Neural progenitor cell (in vitro differentiated cells): Measurements from ENCODE around the gene LEPR. TPM values are rescaled to one million over a fixed set of nuclear protein-coding genes. Genes with fewer than 3 reads are reported as not detected.
"Not testable (repeated sequence)": the region's sequence is repeated elsewhere in the genome, so short reads cannot be mapped to it uniquely, and the experiment has no call there.

Experiments
- DNase-seq: peaks from one replicate; pipeline ENCODE4 v3.0.0-alpha.2; 2016; ENCODE audit warnings: low spot score
- H2AFZ ChIP-seq: fragments of 200-600 bp; sonication (generic); replicated peaks from 2 replicates; pipeline ENCODE4 v1.6.1; 2016; ENCODE audit warnings: antibody characterized with exemption
- H3F3A ChIP-seq: fragments of 200-600 bp; sonication (generic); 2 replicates; pipeline ENCODE4 v1.6.1; 2016; ENCODE audit warnings: antibody characterized with exemption, low read depth
- H3K27ac ChIP-seq: fragments of 200-600 bp; sonication (generic); 2 replicates; pipeline ENCODE4 v1.5.1; 2016; ENCODE audit warnings: mild to moderate bottlenecking
- H3K27me3 ChIP-seq: fragments of 200-600 bp; sonication (generic); 2 replicates; pipeline ENCODE4 v1.6.1; 2016; ENCODE audit warnings: mild to moderate bottlenecking, moderate library complexity
- H3K36me3 ChIP-seq: fragments of 200-600 bp; sonication (generic); 2 replicates; pipeline ENCODE4 v1.5.1; 2016
- H3K4me1 ChIP-seq: fragments of 200-600 bp; sonication (generic); 2 replicates; pipeline ENCODE4 v1.6.1; 2016; ENCODE audit warnings: mixed run types
- H3K4me2 ChIP-seq: fragments of 200-600 bp; sonication (generic); 2 replicates; pipeline ENCODE4 v1.6.1; 2016
- H3K4me3 ChIP-seq: fragments of 200-600 bp; sonication (generic); 2 replicates; pipeline ENCODE4 v1.5.1; 2016
- H3K79me2 ChIP-seq: fragments of 200-600 bp; sonication (generic); 2 replicates; pipeline ENCODE4 v1.6.1; 2016; ENCODE audit warnings: low read depth
- H3K9ac ChIP-seq: fragments of 200-600 bp; sonication (generic); 2 replicates; pipeline ENCODE4 v1.6.1; 2016
- H3K9me3 ChIP-seq: fragments of 200-600 bp; sonication (generic); 2 replicates; pipeline ENCODE4 v1.5.1; 2016; ENCODE audit warnings: low read depth
- H4K20me1 ChIP-seq: fragments of 200-600 bp; sonication (generic); 2 replicates; pipeline ENCODE4 v1.6.1; 2016; ENCODE audit warnings: low read depth
- H3K27ac Mint-ChIP-seq: 3 replicates; pipeline ENCODE4 v1.8.0; 2021; ENCODE audit warnings: mixed read lengths
- H3K27me3 Mint-ChIP-seq: 2 replicates; pipeline ENCODE4 v1.8.0; 2022; ENCODE audit warnings: low read depth, mild to moderate bottlenecking, inconsistent platforms, moderate library complexity, mixed read lengths; ENCODE audit not compliant: insufficient read depth
- H3K36me3 Mint-ChIP-seq: 3 replicates; pipeline ENCODE4 v1.8.0; 2021; ENCODE audit warnings: mixed read lengths
- H3K4me1 Mint-ChIP-seq: 3 replicates; pipeline ENCODE4 v1.8.0; 2021; ENCODE audit warnings: mixed read lengths
- H3K4me3 Mint-ChIP-seq: 3 replicates; pipeline ENCODE4 v1.8.0; 2021; ENCODE audit warnings: mild to moderate bottlenecking, moderate library complexity, mixed read lengths
- H3K9me3 Mint-ChIP-seq: 3 replicates; pipeline ENCODE4 v1.8.0; 2020; ENCODE audit warnings: mixed read lengths
- CTCF ChIP-seq: fragments of 200-600 bp; sonication (generic); IDR thresholded peaks from 2 replicates; pipeline ENCODE4 v1.5.1; 2017; ENCODE audit warnings: antibody characterized with exemption, mild to moderate bottlenecking
- EZH2 ChIP-seq: fragments of 200-600 bp; sonication (generic); IDR thresholded peaks from 2 replicates; pipeline ENCODE4 v1.6.1; 2017; ENCODE audit warnings: antibody characterized with exemption, mild to moderate bottlenecking, moderate library complexity
- EZH2phosphoT487 ChIP-seq: fragments of 200-600 bp; sonication (generic); IDR thresholded peaks from 2 replicates; pipeline ENCODE4 v1.6.1; 2017; ENCODE audit warnings: antibody characterized with exemption
- total RNA-seq: library from RNA; depleted of rRNA; stranded (reverse); fragments of >200 nt; gene quantifications from 2 replicates; pipeline ENCODE4 v1.2.3, GENCODE V29; 2015; ENCODE audit warnings: low replicate concordance

LEPR gene
- total RNA-seq, 1 donor from 2014 or later: 15.2 TPM

- Histone ChIP-seq H2AFZ (no peak overlapping the region), H3K79me2 (no peaks in the 10 kb centered on the region), H3K27ac (no peak overlapping the region), H3K27me3 (no peaks in the 10 kb centered on the region), H3K4me3 (no peak overlapping the region), H3K9ac (no peak overlapping the region), H3K9me3 (peaks cover 6% of the 10 kb centered on the region), H3K4me1 (no peaks in the 10 kb centered on the region), H3F3A (peaks cover 4% of the 10 kb centered on the region), H4K20me1 (no peaks in the 10 kb centered on the region), H3K36me3 (no peaks in the 10 kb centered on the region), H3K4me2 (no peak overlapping the region)
- TF ChIP-seq EZH2phosphoT487: no peak
- TF ChIP-seq EZH2: no peak
- TF ChIP-seq CTCF: no peak
- Mint-ChIP-seq H3K36me3 (peaks cover 6% of the 10 kb centered on the region), H3K4me1 (peaks cover 3% of the 10 kb centered on the region), H3K27ac (no peak overlapping the region), H3K27me3 (peaks cover 2% of the 10 kb centered on the region), H3K9me3 (peaks cover 11% of the 10 kb centered on the region), H3K4me3 (no peak overlapping the region)
- no peak for DNase-seq
Observed at GRCh38 chr1:65457868-65458267, 37.4 kb downstream of the LEPR start.

GRCh38 chr1:65458730-65459396, 38.4 kb downstream of the LEPR start:
- Histone ChIP-seq H2AFZ (no peak overlapping the region), H3K79me2 (no peaks in the 10 kb centered on the region), H3K36me3 (no peaks in the 10 kb centered on the region), H3K4me3 (no peak overlapping the region), H3K4me2 (no peak overlapping the region), H3K4me1 (no peaks in the 10 kb centered on the region), H3K27me3 (no peaks in the 10 kb centered on the region), H3K27ac (no peak overlapping the region), H3K9me3 (peaks cover 6% of the 10 kb centered on the region), H3K9ac (no peak overlapping the region), H3F3A (peaks cover 4% of the 10 kb centered on the region), H4K20me1 (no peaks in the 10 kb centered on the region)
- Mint-ChIP-seq H3K4me1 (peaks cover 3% of the 10 kb centered on the region), H3K9me3 (peaks cover 16% of the 10 kb centered on the region), H3K27ac (no peak overlapping the region), H3K27me3 (peaks cover 2% of the 10 kb centered on the region), H3K4me3 (no peak overlapping the region), H3K36me3 (peaks cover 6% of the 10 kb centered on the region)
- TF ChIP-seq CTCF: no peak
- TF ChIP-seq EZH2: no peak
- no peak for TF ChIP-seq EZH2phosphoT487
- DNase-seq: no peak

GRCh38 chr1:65459397-65459768, 38.9 kb downstream of the LEPR start:
- no peak overlapping the region for H3K4me2 ChIP-seq
- Mint-ChIP-seq H3K27ac (no peak overlapping the region), H3K9me3 (peaks cover 16% of the 10 kb centered on the region), H3K27me3 (peaks cover 2% of the 10 kb centered on the region), H3K4me3 (no peak overlapping the region), H3K36me3 (peaks cover 6% of the 10 kb centered on the region), H3K4me1 (peaks cover 3% of the 10 kb centered on the region)
- H3F3A ChIP-seq: peaks cover 4% of the 10 kb centered on the region
- no peaks in the 10 kb centered on the region for H4K20me1 ChIP-seq
- peak; percentile 60 for TF ChIP-seq CTCF
- TF ChIP-seq EZH2phosphoT487: no peak
- H3K4me3 ChIP-seq: no peak overlapping the region
- H3K9me3 ChIP-seq: peaks cover 6% of the 10 kb centered on the region
- H3K36me3 ChIP-seq: no peaks in the 10 kb centered on the region
- no peaks in the 10 kb centered on the region for H3K27me3 ChIP-seq
- H3K27ac ChIP-seq: no peak overlapping the region
- H2AFZ ChIP-seq: no peak overlapping the region
- H3K4me1 ChIP-seq: no peaks in the 10 kb centered on the region
- peak; percentile 41 for DNase-seq
- H3K9ac ChIP-seq: no peak overlapping the region
- no peaks in the 10 kb centered on the region for H3K79me2 ChIP-seq

- not testable (repeated sequence) for DNase-seq, H3K27ac Mint-ChIP-seq, H3K27me3 ChIP-seq, H3K36me3 Mint-ChIP-seq, H3K27ac ChIP-seq, H3K79me2 ChIP-seq, H3K4me3 ChIP-seq, H3K27me3 Mint-ChIP-seq, H2AFZ ChIP-seq, H3F3A ChIP-seq, H4K20me1 ChIP-seq, H3K9me3 ChIP-seq, H3K9ac ChIP-seq, H3K4me2 ChIP-seq, H3K4me3 Mint-ChIP-seq, H3K4me1 Mint-ChIP-seq, H3K36me3 ChIP-seq
- H3K4me1 ChIP-seq: peaks cover 17% of the 10 kb centered on the region
- H3K9me3 Mint-ChIP-seq: peaks cover 16% of the 10 kb centered on the region
Observed at GRCh38 chr1:65465837-65466236, 45.4 kb downstream of the LEPR start.
